ENCODE results near the gene SMIM27.
"Not testable (repeated sequence)": the region's sequence is repeated elsewhere in the genome, so short reads cannot be mapped to it uniquely, and the experiment has no call there.

- TF ChIP-seq, protein P1, sequence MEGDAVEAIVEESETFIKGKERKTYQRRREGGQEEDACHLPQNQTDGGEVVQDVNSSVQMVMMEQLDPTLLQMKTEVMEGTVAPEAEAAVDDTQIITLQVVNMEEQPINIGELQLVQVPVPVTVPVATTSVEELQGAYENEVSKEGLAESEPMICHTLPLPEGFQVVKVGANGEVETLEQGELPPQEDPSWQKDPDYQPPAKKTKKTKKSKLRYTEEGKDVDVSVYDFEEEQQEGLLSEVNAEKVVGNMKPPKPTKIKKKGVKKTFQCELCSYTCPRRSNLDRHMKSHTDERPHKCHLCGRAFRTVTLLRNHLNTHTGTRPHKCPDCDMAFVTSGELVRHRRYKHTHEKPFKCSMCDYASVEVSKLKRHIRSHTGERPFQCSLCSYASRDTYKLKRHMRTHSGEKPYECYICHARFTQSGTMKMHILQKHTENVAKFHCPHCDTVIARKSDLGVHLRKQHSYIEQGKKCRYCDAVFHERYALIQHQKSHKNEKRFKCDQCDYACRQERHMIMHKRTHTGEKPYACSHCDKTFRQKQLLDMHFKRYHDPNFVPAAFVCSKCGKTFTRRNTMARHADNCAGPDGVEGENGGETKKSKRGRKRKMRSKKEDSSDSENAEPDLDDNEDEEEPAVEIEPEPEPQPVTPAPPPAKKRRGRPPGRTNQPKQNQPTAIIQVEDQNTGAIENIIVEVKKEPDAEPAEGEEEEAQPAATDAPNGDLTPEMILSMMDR (IDR thresholded peaks at IDR 0.05; ENCODE audit: low read length), result not testable (repeated sequence)
- not testable (repeated sequence) for TF ChIP-seq EZH2 (IDR thresholded peaks at IDR 0.05; ENCODE audit: borderline replicate concordance, low read length)
Observed at GRCh38 chr9:32548213-32548612, 3.9 kb upstream of the SMIM27 start.
